Neuronal stem cell (in vitro differentiated cells): ENCODE measurements around the gene KDM4B.

ENCODE experiments used
- DNase-seq: peaks from one replicate; pipeline ENCODE4 v3.0.0-alpha.2; 2013; ENCODE audit warnings: low spot score
- H2AFZ ChIP-seq: one replicate; pipeline ENCODE4 v1.6.1; 2013; ENCODE audit warnings: mild to moderate bottlenecking, low read length, inconsistent platforms
- H2AK5ac ChIP-seq: 2 replicates; pipeline ENCODE4 v1.6.1; 2013; ENCODE audit warnings: low read depth, mild to moderate bottlenecking, inconsistent platforms, low read length, moderate library complexity, mixed read lengths
- H2BK120ac ChIP-seq: 2 replicates; pipeline ENCODE4 v1.6.1; 2013; ENCODE audit warnings: low read depth, mild to moderate bottlenecking, inconsistent platforms, low read length, moderate library complexity, mixed read lengths
- H2BK12ac ChIP-seq: one replicate; pipeline ENCODE4 v1.6.1; 2013; ENCODE audit warnings: low read length, inconsistent platforms
- H2BK15ac ChIP-seq: 2 replicates; pipeline ENCODE4 v1.6.1; 2013; ENCODE audit warnings: mild to moderate bottlenecking, low read length, inconsistent platforms, mixed read lengths
- H2BK5ac ChIP-seq: one replicate; pipeline ENCODE4 v1.6.1; 2013; ENCODE audit warnings: inconsistent platforms, mild to moderate bottlenecking, low read length, moderate library complexity
- H3K14ac ChIP-seq: one replicate; pipeline ENCODE4 v1.6.1; 2013; ENCODE audit warnings: low read length, inconsistent platforms
- H3K18ac ChIP-seq: 2 replicates; pipeline ENCODE4 v1.6.1; 2013; ENCODE audit warnings: low read length, inconsistent platforms
- H3K23ac ChIP-seq: 2 replicates; pipeline ENCODE4 v1.6.1; 2013; ENCODE audit warnings: low read depth, mild to moderate bottlenecking, mixed read lengths, low read length, inconsistent platforms; ENCODE audit not compliant: poor library complexity
- H3K27ac ChIP-seq: replicated peaks from 3 replicates; pipeline ENCODE4 v1.5.1; 2013; ENCODE audit warnings: low read length, inconsistent platforms
- H3K27me3 ChIP-seq, 3 experiments: 2 replicates each; pipeline ENCODE4 v1.6.1; 2013; ENCODE audit warnings: low read length in 3 of 3, mild to moderate bottlenecking in 2 of 3, inconsistent platforms in 1 of 3, low read depth in 1 of 3, mixed read lengths in 1 of 3, moderate library complexity in 1 of 3; ENCODE audit not compliant: control insufficient read depth in 3 of 3, insufficient read depth in 3 of 3
- H3K36me3 ChIP-seq, 2 donors: replicated peaks in 1 of 2; 2 replicates each; pipeline ENCODE4 v1.6.1; 2013; ENCODE audit warnings: low read length in 2 of 2; ENCODE audit not compliant: control insufficient read depth in 2 of 2, insufficient read depth in 2 of 2
- H3K4ac ChIP-seq: 2 replicates; pipeline ENCODE4 v1.6.1; 2013; ENCODE audit warnings: inconsistent platforms, mild to moderate bottlenecking, low read length, moderate library complexity
- H3K4me1 ChIP-seq, 2 donors: 1 replicate in 1 of 2; 2 replicates in 1 of 2; pipeline ENCODE4 v1.6.1; 2013; ENCODE audit warnings: low read length in 2 of 2, low read depth in 1 of 2; ENCODE audit not compliant: control insufficient read depth in 2 of 2, insufficient read depth in 1 of 2
- H3K4me2 ChIP-seq: one replicate; pipeline ENCODE4 v1.6.1; 2013; ENCODE audit warnings: mild to moderate bottlenecking, low read length, inconsistent platforms; ENCODE audit not compliant: insufficient read depth, poor library complexity, severe bottlenecking
- H3K4me3 ChIP-seq, 2 donors: 2 replicates each; pipeline ENCODE4 v1.5.1; 2013; ENCODE audit warnings: low read length in 2 of 2, mild to moderate bottlenecking in 2 of 2, inconsistent platforms in 1 of 2, moderate library complexity in 1 of 2
- H3K79me1 ChIP-seq: one replicate; pipeline ENCODE4 v1.6.1; 2013; ENCODE audit warnings: low read depth, mild to moderate bottlenecking, inconsistent platforms, low read length, moderate library complexity
- H3K9ac ChIP-seq: one replicate; pipeline ENCODE4 v1.6.1; 2013; ENCODE audit warnings: mild to moderate bottlenecking, low read depth, low read length, inconsistent platforms; ENCODE audit not compliant: poor library complexity
- H3K9me3 ChIP-seq, 2 donors: replicated peaks in 1 of 2; 2 replicates each; pipeline versions ENCODE3 to v1.6.1; 2013; ENCODE audit warnings: low read length in 2 of 2, mild to moderate bottlenecking in 2 of 2, inconsistent platforms in 1 of 2, low read depth in 1 of 2, mixed read lengths in 1 of 2, moderate library complexity in 1 of 2; ENCODE audit not compliant: control insufficient read depth in 2 of 2, insufficient read depth in 1 of 2
- H4K8ac ChIP-seq: one replicate; pipeline ENCODE4 v1.6.1; 2013; ENCODE audit warnings: low read depth, mild to moderate bottlenecking, inconsistent platforms, low read length, moderate library complexity
- H4K91ac ChIP-seq: one replicate; pipeline ENCODE4 v1.6.1; 2013; ENCODE audit warnings: low read length, low read depth, mild to moderate bottlenecking, inconsistent platforms; ENCODE audit not compliant: poor library complexity
- WGBS, 2 donors: extraction: QIAGEN DNeasy Blood & Tissue Kit; methylation state at CpG; one replicate each; pipeline ENCODE4 v1.1.7; 2013; ENCODE audit warnings: missing lambda C conversion rate in 2 of 2, mixed read lengths in 1 of 2; ENCODE audit not compliant: insufficient read length in 2 of 2, insufficient replicate concordance in 1 of 2; ENCODE audit errors: extremely low coverage in 2 of 2; 5-methylcytosine and 5-hydroxymethylcytosine counted together

The KDM4B gene

DNA sequence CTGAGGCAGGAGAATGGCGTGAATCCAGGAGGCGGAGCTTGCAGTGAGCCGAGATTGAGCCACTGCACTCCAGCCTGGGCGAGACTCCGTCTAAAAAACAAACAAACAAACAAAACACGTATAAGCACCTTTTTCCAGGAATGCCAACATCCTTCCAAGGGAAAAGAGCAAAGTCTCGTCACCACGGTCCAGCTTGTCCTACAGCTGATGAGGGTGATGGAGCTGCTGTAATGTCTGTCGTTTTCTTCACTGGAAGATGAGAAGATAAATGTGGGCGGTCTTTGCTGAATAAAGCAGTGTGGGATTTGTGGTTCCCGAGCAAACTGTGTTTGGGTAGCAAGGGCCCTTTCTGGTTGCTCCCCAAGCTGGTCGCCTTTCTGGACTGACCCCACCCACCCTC is 205.1 kb downstream of the KDM4B start:
- Histone ChIP-seq H4K8ac (no peak overlapping the region), H4K91ac (no peak overlapping the region), H3K18ac (no peak overlapping the region), H2BK5ac (no peak overlapping the region), H2BK120ac (no peak overlapping the region), H3K79me1 (peaks cover 1% of the 10 kb centered on the region), H3K4ac (no peak overlapping the region), H3K27me3 (no peaks in the 10 kb centered on the region), H3K36me3 (no peaks in the 10 kb centered on the region), H3K23ac (no peak overlapping the region), H2BK12ac (no peak overlapping the region), H3K14ac (no peak overlapping the region), H3K9ac (no peak overlapping the region), H2AFZ (no peak overlapping the region), H3K4me3 (no peak overlapping the region), H2BK15ac (no peak overlapping the region), H3K4me2 (no peak overlapping the region), H3K9me3 (peaks cover 0 to 5% of the 10 kb centered on the region in 2 donors), H3K4me1 (peaks cover 0 to 4% of the 10 kb centered on the region in 2 donors), H3K27ac (no peak overlapping the region), H2AK5ac (no peak overlapping the region)
- DNase-seq, result no peak
- no CpG with 5 or more reads among the region's 12 CpGs for WGBS, 2 donors

DNA sequence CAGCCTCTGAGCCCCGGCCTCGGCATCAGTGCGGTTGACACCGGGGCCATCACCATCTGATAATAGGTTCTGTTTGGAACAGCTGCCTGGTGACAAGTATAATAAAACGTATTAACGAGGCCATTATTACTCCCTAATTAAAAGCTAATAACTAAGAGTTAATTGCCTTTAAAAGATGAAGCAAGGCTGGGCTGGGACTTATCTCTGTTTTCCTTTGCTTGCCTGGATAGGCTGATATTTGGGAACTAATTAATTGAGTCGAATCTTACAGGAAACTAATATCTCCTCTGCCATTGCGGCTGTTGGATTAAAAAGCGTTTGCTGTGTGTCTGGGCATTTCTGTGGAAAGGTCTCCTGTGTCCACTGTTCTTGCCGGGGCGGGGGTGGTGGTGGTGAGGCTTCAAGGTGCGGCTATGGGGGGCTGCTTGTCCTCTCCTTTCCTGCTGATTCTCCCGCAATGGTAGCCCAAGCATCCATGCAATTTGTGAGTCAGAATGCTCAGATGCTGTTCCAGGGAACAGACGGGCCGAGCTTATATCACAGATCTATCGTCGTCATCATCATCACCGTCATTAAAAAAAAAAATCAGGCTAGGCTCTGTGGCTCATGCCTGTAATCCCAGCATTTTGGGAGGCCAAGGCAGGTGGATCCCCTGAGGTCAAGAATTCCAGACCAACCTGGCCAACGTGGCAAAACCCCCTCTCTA is 209.0 kb downstream of the KDM4B start:
- peaks cover 0 to 2% of the 10 kb centered on the region in 2 donors for H3K9me3 ChIP-seq
- H2AK5ac ChIP-seq, result peak overlapping the region; percentile 40
- H3K79me1 ChIP-seq, result no peaks in the 10 kb centered on the region
- no peaks in the 10 kb centered on the region for H3K36me3 ChIP-seq
- H2BK15ac ChIP-seq, result no peak overlapping the region
- no peak overlapping the region for H3K14ac ChIP-seq
- no peak overlapping the region for H3K9ac ChIP-seq
- H3K4me1 ChIP-seq, result peaks cover 0 to 6% of the 10 kb centered on the region in 2 donors
- H2BK5ac ChIP-seq, result no peak overlapping the region
- H2AFZ ChIP-seq, result no peak overlapping the region
- no peak overlapping the region for H2BK120ac ChIP-seq
- no peak overlapping the region for H3K4ac ChIP-seq
- H3K18ac ChIP-seq, result no peak overlapping the region
- no peak overlapping the region for H3K4me3 ChIP-seq
- no peak overlapping the region for H4K8ac ChIP-seq
- peak overlapping the region; percentile 93 for H2BK12ac ChIP-seq
- no peak overlapping the region for H4K91ac ChIP-seq
- peak overlapping the region; percentile 75 for H3K23ac ChIP-seq
- H3K27ac ChIP-seq, result no peak overlapping the region
- DNase-seq, result no peak
- no peak overlapping the region for H3K4me2 ChIP-seq
- no CpG with 5 or more reads among the region's 19 CpGs for whole genome bisulfite sequencing, 2 donors
- no peaks in the 10 kb centered on the region for H3K27me3 ChIP-seq

DNA sequence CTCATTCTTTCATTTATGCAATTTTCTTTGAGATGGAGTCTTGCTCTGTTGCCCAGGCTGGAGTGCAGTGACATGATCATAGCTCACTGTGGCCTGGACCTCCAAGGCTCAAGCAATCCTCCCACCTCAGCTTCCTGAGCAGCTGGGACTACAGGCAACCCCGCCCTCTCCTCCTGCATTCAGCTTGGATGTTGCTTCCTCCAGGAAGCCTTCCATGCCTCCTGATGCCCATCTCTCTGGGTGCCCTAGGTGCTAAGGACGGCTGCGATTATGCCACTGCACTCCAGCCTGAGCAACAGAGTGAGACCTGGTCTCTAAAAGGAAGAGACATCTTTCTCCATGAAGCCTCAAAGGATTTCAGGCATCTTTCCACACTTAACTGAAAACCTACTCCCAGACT is 209.9 kb downstream of the KDM4B start:
- Histone ChIP-seq H2BK15ac (no peak overlapping the region), H3K36me3 (no peaks in the 10 kb centered on the region), H3K9ac (no peak overlapping the region), H3K4me1 (peaks cover 0 to 6% of the 10 kb centered on the region in 2 donors), H3K23ac (no peak overlapping the region), H3K14ac (no peak overlapping the region), H3K27me3 (no peaks in the 10 kb centered on the region), H3K4ac (no peak overlapping the region), H3K18ac (no peak overlapping the region), H2BK5ac (no peak overlapping the region), H2BK120ac (no peak overlapping the region), H3K4me3 (no peak overlapping the region), H3K4me2 (no peak overlapping the region), H2AFZ (no peak overlapping the region), H4K8ac (no peak overlapping the region), H3K9me3 (peaks cover 0 to 2% of the 10 kb centered on the region in 2 donors), H3K27ac (no peak overlapping the region), H2BK12ac (no peak overlapping the region), H2AK5ac (peak overlapping the region; percentile 13), H4K91ac (no peak overlapping the region), H3K79me1 (no peaks in the 10 kb centered on the region)
- no CpG with 5 or more reads among the region's 3 CpGs for WGBS, 2 donors
- DNase-seq, result no peak

DNA sequence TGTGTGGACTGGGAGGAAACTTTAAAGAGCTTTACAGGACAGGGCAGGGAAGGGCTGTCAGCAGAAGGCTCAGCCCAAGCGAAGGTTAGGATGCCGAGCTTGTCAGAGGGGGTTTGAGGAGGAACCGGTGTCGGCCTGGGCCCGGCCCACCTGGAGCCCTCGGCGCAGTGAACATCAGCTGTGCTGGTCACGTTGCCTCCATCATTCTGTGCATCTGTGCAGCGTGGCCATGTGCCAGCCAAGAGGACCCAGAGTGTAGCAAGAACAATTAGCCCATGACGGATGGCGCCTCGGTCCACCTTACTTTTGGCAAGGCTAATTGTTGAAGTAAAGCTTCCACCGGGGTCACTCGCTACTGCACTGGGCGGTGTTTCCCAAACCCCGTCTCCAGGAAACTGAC is 210.3 kb downstream of the KDM4B start:
- Histone ChIP-seq H3K4me3 (no peak overlapping the region), H3K27me3 (no peaks in the 10 kb centered on the region), H4K91ac (no peak overlapping the region), H2AK5ac (peak overlapping the region; percentile 13), H3K4me2 (no peak overlapping the region), H3K23ac (no peak overlapping the region), H2AFZ (no peak overlapping the region), H2BK15ac (peak overlapping the region; percentile 76), H3K18ac (peak overlapping the region; percentile 78), H3K4ac (no peak overlapping the region), H4K8ac (no peak overlapping the region), H3K36me3 (no peaks in the 10 kb centered on the region), H3K9me3 (no peaks in the 10 kb centered on the region), H3K79me1 (no peaks in the 10 kb centered on the region), H3K14ac (no peak overlapping the region), H3K9ac (no peak overlapping the region), H3K27ac (no peak overlapping the region), H3K4me1 (peaks cover 0 to 6% of the 10 kb centered on the region in 2 donors), H2BK120ac (no peak overlapping the region), H2BK5ac (peak overlapping the region; percentile 58), H2BK12ac (peak overlapping the region; percentile 59)
- WGBS, 2 donors, result no CpG with 5 or more reads among the region's 16 CpGs
- no peak for DNase-seq
